Measurements from ENCODE around the gene IL17F.
"Not testable (repeated sequence)": the region's sequence is repeated elsewhere in the genome, so short reads cannot be mapped to it uniquely, and the experiment has no call there.

The IL17F gene

GRCh38 chr6:52243282-52243893 is 912 bp downstream of the IL17F start:
- DNase-seq, result no peak

- no peak for DNase-seq
These were observed 2.5 kb downstream of the IL17F start for GRCh38 chr6:52241819-52242218.

DNA sequence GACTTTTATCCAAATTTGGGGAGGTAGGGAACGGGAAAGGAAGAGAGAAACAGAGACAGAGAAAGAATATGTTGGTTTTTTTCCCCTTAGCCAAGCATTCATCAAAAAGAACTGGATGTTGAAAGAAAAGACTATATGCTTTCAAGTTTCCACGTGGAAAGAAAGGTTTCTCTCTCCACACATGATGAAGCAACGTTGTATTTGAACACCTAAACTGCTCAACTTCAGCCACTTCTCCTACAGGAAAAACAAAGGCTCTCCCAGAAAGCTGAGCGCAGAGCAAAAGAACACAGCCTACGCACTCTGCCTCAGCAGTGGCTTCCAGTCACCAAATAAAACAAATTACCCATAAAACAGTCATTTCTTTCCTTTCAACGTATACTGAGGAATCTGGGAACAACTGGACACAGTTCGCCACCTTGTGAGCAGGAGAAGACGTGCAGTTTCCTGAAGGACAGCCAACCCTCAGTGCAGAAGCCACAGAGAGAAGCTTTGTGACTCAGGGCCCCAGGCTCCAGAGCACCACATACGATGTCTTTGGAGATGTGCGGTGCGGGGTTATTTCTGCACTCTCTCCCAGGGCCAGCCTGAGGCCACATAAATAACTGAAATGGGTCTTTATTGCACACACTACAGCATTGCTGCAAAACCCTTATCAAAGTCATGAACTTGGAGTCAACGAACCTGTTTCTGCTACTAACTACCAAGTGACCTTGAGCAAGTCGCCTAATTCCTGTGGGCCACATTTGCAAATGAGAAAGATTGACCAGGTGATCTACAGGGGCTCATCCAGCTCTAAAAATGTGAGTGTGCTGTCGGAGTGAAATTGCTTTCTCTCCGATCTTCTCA is 10.1 kb downstream of the IL17F start:
- no peak for DNase-seq

DNA sequence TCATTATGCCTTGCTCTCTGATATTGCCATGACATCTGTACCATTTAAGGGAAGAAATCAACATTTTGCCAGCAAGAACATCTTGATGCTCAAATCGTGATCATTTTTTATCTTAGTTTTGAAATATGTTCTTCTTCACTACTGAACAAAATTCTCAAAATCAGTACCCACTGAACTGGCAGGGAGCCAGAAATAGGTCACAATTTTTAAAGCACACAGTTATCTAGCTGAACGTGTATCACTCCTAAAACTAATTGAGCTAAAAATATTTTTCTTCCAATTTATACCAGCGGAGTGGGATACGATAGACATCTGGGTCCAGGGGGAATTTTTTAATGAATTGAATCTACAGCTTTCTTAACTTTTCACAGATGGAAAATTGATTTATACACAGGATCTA is 11.3 kb downstream of the IL17F start:
- no peak for DNase-seq

DNA sequence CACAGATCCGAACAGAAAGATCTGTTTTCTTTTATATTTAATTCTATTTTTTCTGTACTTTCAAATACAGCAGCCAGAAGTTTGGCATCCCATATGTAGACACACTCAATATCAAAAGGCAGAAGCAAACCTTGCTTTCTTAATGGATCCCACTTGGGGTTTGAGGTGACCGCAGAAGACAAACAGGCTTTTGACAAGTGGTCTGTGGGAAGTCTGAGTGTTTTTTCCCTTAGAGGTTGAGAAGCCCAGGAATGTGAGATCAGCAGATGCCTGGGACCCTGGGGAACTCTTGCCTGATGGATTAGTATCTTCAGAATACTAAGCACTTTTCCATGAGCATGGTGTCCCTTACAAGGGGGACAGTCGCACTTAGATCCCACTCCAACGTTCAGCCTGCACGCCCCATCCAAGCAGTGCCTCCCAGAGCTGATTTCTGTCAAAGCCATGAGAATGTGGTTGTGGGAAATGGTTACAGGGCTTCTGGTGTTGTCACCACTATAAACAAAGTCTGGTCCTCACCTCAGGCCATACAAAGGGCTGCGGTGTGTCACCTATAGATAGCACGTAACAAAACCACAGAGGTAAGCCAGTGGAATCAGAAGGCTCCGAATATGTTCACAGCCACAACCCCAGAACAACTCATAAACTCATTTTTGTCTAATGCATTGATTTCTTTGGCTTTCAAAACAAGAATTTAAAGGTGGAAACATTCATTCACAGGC is 12.7 kb downstream of the IL17F start:
- no peak for DNase-seq

DNA sequence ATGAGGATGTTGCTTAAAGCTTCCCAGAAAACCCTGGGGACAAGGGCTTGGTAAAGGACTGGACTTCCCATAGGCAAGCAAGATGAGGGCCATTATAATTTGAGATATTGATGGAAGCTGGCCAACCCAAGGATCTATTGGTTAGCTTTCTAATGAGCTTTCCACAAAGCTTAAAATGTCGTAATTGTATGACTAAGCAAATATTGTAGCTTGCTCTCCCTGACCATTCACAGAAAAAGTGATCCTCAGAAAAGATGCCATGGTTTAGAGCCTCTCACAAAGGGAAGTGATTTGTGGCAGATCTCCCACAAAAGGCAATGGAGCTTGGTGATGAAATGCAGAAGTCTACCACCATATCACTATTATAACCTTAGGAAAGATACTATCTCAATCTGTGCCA is 13.6 kb downstream of the IL17F start:
- no peak for DNase-seq

DNA sequence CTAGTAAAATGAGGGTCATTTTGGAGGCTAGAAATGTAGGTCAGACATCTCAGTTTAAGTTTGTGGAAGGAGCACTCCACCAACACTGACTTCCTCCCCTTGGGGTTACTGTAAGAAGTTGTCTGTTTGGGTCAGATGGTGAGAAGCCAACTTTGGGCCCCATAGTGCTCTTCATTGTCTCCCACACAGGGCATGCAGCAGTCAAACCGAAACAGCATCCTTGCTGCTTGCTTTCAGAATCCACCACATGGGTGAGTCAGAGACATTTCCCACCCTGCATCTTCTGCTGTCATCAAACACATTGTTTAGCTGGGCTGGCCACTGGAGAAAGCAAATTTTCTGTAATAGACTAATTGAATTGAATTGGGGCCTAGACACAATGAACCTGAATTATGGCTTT is 16.8 kb downstream of the IL17F start:
- peak; percentile 39 for DNase-seq

DNA sequence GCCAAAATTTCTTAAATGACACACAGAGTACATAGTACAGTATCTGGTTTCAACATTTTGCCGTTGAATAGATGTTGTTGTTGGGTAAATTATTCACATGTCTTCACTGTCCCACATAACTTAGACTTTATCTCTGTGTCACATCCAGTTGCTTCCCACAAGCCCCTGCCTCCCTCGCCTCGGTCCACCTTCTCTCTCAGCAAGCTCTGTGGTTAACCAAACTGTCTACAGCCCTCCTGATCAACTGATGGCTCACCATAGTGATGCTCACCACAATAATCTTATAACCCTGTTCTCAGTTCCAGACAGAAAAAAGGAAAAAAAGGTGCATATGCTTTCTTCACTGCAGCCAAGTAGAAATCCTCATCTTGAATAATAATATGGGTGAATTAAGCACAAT is 23.0 kb downstream of the IL17F start:
- no peak for DNase-seq

DNA sequence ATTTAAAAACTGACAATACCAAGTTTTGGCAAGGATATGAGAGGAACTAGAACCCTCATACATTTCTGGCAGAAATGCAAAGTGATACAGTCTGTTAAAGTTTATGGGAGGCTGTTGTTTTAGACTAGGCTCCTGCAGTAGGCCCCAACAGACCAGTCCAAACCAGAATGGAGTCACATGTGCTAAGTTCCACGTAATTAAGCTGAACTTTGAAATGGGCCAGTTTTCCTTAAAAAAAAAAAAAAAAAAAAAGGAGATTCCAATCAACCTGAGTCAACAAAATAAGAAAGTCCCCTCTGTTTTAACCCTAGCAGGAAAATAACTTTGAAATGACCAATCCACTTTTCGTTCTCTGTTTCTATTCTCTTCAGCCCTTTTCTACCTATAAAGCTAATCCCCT is 26.5 kb downstream of the IL17F start:
- DNase-seq, result no peak

GRCh38 chr6:52216932-52217575 is 27.2 kb downstream of the IL17F start:
- no peak for DNase-seq

DNA sequence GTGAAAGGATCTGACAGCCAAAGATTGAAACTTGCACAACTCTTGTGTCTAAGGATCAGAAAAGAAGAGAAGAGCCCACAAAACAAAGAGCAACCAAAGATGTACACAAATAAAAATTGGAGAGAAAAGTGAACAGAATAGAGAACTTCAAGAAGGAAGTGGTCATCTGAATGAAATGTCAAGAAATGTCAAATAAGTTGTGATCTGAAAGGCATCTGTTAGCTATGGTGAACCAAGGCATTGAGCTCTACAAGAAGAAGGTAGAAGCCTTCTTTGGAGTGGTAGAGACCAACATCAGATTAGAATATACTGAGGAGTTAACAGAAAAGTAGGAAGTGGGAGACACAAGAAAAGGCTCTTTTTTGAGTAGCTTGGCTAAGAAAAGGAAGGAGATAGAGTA is 28.5 kb downstream of the IL17F start:
- no peak for DNase-seq

GRCh38 chr6:52213127-52213526 is 31.2 kb downstream of the IL17F start:
- no peak for DNase-seq

DNA sequence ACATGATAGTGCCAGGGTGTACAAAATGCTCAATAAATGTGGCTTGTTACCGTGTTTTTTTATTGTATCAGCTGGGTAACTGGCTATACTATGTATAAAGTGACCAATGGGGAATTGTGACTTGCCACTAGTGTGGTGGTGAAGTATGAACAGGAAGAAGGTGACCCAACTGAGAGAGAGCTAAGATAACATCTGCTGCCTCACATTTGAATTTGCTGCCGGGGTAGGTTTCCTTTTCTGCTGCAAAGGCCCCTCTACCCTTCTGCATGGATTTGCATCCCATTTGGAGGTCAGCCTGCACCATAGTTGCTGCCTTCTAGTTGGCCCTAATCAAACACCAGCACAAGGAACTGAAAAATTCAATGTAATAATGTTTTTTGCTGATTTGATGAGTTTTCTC is 34.1 kb downstream of the IL17F start:
- DNase-seq, result no peak

DNA sequence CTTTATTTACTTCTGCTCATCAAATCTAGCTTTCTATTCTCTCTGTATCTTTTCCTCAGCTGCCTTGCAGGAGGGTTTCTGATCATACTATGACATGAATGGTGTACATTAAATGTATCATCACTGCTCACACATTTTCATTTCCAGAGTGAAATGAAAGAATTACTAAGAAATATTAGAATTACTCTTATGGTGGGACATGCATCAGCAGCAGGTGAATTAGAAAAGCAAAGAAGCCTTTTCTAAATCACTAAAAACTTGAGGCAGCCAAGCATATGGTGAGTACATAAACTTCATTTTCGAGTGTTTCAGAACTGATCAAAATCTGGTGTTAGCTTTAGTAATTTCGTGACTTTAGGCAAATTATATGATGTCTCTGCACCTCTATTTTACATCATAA is 34.5 kb downstream of the IL17F start:
- DNase-seq, result no peak

GRCh38 chr6:52208612-52209011 is 35.7 kb downstream of the IL17F start:
- DNase-seq, result no peak

DNA sequence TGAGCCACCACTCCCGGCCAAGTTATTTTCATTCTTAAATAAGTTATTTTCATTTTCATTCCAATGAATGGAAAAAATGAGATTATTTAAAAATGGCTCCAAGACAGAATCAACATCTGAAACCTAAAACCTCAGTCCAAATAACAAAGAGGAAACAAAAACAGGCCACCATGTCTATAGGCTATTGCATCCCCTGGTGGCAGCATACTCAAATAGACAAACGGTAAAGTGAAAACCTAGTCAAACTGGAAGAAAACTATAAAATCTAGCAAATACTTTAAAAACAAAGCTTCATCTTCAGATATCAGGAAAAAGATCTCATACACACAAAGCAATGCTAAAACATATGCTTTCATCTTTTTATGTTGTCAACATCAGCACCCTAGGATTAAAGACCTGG is 37.2 kb downstream of the IL17F start:
- DNase-seq, result no peak

DNA sequence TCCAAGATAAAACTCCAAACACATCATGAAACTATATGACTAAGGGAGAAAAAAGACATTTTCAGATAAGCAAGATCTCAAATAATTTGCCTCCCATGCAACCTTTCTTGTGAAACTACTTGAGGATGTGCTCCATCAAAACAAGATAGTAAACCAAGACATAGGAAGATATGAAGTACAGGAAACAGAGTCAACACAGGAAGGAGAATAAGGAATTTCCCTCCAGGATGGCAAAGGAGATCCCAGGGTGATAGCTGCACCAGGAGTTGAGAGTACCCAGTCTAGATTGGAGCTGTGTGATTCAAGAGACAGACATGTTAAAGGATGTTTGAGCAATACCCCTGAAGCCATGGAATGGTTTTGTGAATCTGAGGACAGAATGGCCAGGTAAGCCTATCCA is 42.8 kb downstream of the IL17F start:
- no peak for DNase-seq

DNA sequence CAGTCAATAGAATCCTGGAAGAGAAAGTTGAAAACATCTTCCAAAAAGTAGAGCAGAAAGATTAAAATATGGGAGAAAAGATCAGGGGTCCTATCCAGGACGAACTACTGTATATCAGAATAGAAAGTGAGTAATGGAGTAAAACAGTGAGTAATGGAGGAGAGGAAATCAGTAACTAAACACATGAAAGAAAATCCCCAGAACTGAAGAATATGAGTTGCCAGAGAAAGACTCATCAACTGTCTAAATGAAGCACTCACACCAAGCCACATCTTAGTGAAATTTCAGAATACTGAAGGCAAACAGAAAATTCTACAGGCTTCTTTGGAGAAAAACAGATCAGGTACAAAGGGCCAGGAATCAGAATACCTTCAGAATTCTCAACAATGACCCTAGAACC is 43.3 kb downstream of the IL17F start:
- DNase-seq, result no peak

GRCh38 chr6:52200088-52200487 is 44.2 kb downstream of the IL17F start:
- DNase-seq, result not testable (repeated sequence)

GRCh38 chr6:52195886-52196285 is 48.4 kb downstream of the IL17F start:
- DNase-seq, result no peak

DNA sequence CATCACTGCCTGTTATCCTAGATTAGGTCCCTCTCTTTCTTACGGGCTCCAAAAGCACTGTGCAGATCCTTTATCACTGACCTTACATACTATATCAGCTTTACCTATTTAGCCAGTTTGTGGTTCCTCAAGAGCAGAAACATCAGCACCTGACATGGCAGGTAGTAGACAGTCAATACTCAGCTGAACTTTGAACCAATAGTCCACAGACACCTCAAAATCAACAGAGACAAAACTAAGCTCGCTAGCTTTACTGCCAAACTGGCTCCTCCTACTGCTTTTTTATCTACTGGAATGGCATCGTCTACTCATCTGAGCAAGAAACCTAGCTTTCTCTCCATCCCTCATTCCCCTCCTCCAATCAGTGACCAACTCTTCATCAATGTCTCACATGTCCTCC is 52.5 kb downstream of the IL17F start:
- DNase-seq, result no peak

DNA sequence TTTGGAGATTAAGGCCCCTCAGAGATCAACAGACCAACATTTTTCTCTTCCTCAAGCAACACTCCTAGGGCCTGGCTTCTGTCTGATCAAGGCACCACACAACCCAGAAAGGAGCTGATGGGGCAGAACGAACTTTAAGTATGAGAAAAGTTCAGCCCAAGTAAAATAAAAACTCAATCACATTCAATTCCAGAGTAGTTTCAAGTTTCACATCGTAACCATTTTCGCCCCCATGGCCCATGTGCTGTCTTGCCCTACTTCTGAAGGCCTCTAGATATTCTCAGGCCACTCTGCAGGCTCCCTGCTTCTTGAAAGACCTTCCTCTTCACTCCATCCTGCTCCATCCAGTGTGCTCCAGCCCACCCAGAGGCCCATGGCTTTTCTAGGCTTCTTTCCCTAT is 53.9 kb downstream of the IL17F start:
- DNase-seq, result no peak

DNA sequence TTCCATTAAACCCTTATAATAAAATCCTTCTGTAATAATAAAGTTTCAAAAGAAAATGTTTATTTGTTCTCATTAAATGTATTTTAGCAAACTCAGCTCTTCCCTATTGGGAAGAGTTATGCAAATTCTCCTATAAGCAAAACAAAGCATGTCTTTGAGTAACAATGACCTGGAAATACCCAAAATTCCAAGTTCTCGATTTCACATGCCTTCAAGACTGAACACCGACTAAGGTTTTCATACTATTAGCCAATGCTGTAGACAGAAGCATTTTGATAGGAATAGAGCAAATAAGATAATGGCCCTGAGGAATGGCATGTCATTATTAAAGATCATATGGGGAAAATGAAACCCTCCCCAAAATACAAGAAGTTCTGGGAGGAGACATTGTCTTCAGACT is 54.3 kb downstream of the IL17F start:
- no peak for DNase-seq

- DNase-seq, result no peak
These were observed 57.2 kb downstream of the IL17F start for GRCh38 chr6:52187098-52187497.

Data from stimulated activated CD4-positive, alpha-beta T cell treated with anti-CD3 and anti-CD28 coated beads, Interleukin-12 subunit alpha, Interleukin-12 subunit beta, amount 100 ng/mL, for 4 hours (primary cell).